Limb (tissue), 2 donors: Measurements from ENCODE around the gene ARID4B.

Source experiments
- DNase-seq, 2 donors: peaks; one replicate each; pipeline ENCODE4 v3.0.0-alpha.2; 2016; ENCODE audit errors: extremely low spot score in 2 of 2

Gene ARID4B

DNA sequence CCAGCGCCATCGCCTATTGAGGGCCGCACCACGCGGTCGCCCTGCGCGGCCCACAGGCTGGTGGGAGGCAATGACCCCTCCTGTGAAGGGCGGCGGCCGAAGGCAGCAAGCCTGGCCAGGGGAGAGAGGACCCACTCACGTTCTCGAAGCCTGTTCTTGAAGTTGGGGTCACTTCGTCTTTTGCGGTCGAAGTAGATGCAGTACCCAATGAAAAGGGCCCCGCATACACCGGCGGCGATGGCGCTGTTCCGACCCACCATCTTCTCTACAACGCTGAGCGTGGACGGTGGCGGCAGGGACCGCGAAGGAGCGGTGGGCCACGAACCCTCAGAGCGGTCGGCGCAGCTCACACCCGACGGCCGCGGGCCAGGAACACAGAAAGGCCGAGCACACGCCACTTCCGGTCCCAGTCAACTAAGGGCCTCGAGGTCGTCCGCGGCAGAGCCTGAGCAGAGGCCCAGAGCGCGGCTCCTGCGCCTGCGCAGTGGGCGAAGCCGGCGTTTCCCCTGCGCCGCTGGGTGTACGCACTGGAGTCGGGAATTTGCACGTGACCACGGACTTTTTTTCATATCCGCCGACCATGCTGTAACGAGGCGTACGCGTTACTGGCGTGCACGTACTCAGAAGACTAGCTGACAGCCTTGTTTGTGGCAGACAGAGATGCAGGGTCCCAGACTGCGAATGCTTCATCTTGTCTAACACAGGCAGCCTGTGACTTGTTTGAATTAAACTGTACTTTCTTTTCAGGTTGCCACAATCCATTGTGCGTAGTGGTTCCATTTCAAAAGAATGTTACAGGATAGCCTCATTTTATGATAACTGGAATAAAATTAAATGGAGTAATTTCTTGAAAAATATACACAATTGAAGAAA lies 199.3 kb downstream of the ARID4B start, which contains the start of gene TOMM20:
Gene TOMM20, minus strand, starts transcription at position 382 of the 873 bp plus-strand sequence. Its CDS starts 122 bp downstream, at position 260.
- peak; percentile 97 to 98 for DNase-seq

- DNase-seq, result no peak
Observed at GRCh38 chr1:235127732-235128455, 200.1 kb downstream of the ARID4B start.

DNA sequence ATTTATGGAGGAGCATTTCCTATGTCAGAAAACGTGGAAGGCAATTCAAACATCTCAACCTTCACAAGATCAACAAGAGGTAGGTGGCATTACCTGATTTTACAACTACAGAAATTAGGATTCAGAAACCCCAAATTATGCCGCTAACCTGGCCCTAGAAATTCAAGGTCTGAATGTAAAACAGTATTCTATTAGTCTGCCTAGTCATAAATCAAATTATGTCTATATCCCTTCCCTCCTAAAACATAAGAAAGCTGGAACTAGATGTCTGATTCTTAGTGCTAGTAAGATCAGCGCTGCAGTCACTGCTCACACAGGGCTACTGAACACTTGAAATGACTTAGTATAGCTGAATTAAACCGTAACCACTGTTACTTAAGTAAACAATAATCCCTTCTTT lies 200.8 kb downstream of the ARID4B start:
- no peak for DNase-seq

DNA sequence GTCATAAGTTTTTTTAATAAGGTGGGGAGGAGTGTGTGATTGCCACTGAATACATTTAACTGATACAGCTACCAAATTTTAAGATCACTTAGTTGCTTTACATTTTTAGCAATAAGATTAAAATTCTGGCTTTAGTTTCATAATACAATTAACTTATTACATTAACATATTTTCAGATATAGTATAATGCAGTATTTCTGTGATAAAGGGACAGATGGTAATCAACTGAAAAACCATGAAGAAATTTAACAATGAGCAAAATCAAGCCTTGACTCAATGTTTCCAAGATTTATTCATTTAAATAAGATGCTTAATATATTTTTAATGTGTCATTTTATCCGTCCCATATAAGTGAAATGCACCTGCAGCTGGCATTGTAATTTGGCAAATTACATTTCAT lies 203.3 kb downstream of the ARID4B start:
- no peak for DNase-seq

- DNase-seq, result no peak
Observed at GRCh38 chr1:235124111-235124510, 203.9 kb downstream of the ARID4B start.

GRCh38 chr1:235122348-235122747 lies 205.6 kb downstream of the ARID4B start:
- DNase-seq, result no peak
